ENCODE results near the gene CERS2. TPM values are rescaled to one million over a fixed set of nuclear protein-coding genes. Genes with fewer than 3 reads are reported as not detected.

CERS2 gene
- total RNA-seq, 1 donor from 2014 or later = 96.1 TPM

DNA sequence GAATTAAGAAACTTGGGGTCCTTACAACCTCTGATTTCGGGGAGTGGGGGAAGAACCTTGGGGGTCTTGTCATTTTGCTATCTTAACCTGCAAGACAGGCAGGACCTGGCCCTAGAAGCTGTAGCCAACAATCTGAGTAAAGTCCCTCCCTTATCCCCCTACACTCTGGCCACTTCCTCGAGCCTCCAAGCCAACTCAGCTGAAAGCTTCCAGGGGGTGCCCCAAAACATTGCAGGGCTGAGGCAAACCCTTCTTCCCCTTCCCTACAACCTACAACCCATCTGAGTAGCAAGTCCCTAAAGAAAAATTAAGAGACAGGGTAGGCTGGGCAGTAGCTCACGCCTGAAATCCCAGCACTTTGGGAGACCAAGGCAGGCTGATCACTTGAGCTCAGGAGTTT is 5.0 kb downstream of the CERS2 start:
- DNase-seq (ENCODE audit: low read depth) = no peak
- TF ChIP-seq, protein P1, sequence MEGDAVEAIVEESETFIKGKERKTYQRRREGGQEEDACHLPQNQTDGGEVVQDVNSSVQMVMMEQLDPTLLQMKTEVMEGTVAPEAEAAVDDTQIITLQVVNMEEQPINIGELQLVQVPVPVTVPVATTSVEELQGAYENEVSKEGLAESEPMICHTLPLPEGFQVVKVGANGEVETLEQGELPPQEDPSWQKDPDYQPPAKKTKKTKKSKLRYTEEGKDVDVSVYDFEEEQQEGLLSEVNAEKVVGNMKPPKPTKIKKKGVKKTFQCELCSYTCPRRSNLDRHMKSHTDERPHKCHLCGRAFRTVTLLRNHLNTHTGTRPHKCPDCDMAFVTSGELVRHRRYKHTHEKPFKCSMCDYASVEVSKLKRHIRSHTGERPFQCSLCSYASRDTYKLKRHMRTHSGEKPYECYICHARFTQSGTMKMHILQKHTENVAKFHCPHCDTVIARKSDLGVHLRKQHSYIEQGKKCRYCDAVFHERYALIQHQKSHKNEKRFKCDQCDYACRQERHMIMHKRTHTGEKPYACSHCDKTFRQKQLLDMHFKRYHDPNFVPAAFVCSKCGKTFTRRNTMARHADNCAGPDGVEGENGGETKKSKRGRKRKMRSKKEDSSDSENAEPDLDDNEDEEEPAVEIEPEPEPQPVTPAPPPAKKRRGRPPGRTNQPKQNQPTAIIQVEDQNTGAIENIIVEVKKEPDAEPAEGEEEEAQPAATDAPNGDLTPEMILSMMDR (conservative IDR thresholded peaks at IDR 0.05; ENCODE audit: low read depth, low read length) = no peak
- no peak overlapping the region for H3K4me3 ChIP-seq (ENCODE audit: low read depth, low read length)

DNA sequence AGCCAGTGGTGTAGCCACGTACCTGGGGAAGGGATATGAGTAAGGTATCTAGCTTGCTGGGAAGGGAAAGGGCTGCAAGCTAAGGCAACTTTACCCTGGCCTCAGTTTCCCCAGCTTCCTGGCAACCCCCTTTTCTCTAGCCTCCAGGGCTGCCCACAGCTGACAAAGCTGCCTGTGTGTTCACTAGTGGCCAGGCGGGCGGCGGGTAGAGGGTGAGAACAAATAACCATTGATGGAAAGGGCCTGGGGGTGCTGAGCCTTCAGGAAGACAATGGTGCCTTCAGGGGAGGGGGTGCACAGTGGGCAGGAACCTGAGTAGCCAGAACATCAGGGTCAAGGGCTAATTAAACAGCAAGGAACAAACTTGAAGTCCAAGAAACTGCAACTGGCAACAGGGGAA is 6.1 kb downstream of the CERS2 start:
- DNase-seq (ENCODE audit: low read depth) = no peak
- no peak overlapping the region for H3K4me3 ChIP-seq (ENCODE audit: low read depth, low read length)
- TF ChIP-seq, protein P1 (conservative IDR thresholded peaks at IDR 0.05; ENCODE audit: low read depth, low read length) = no peak

DNA sequence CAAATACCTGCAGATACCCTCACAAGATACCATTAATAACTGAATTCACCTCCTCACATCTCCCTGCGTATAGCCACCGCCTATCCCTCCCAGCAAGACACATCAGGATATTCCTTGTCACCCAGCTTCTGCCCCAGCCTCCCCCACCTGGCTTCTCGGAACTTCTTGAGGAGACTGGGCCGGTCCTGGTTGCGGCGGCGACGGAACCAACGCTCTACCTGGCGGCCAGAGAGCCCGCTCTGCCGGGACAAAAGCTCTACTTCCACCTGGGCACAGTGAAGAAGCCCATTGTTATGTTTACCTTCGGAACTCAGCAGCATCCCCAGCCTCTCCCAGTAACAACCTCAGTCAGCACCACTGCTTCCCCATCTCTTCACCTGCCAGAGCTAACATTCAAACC is 6.7 kb downstream of the CERS2 start:
- no peak overlapping the region for H3K4me3 ChIP-seq (ENCODE audit: low read depth, low read length)
- no peak for DNase-seq (ENCODE audit: low read depth)
- TF ChIP-seq, protein P1 (conservative IDR thresholded peaks at IDR 0.05; ENCODE audit: low read depth, low read length) = no peak

DNA sequence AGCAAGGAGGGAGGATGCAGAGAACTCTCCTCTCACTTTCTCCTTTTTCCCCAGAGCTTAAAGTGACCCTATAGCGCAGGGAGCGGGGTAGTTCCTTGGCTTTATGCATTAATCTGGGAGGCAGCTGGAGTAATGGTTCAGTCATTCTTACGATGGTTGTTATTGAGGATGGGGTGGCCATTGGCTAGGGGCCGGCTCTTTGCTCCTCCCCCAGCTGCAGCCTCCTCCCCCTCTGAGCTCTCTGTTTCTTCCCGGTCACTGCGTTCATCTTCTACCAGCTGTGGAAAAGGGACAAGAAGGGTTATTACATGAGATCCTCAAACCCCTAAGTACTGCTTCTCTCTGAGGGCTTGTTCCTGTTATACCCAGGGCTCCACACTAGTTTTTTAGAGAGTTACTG is 8.6 kb downstream of the CERS2 start:
- no peak overlapping the region for H3K4me3 ChIP-seq (ENCODE audit: low read depth, low read length)
- DNase-seq (ENCODE audit: low read depth) = no peak
- TF ChIP-seq, protein P1 (conservative IDR thresholded peaks at IDR 0.05; ENCODE audit: low read depth, low read length) = no peak

DNA sequence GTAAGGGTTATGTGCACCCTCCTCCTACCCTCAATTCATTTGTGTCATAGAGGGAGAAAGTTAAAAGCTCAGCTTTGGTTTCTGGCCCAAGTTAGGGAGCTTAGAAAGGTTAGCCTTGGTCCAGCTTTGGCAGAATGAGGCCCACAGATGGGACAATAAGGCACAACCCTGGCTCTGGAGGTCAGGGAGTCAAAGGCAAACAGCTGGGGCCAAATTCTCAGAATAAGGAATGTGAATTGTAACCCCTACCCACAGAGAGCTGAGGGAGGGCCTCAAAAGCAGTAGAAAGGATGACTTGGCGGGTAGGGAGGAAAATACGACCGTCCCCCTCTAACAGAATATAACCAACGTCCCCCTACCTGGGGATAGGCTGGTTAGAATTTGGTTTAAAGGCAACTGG is 9.0 kb downstream of the CERS2 start:
- TF ChIP-seq, protein P1 (conservative IDR thresholded peaks at IDR 0.05; ENCODE audit: low read depth, low read length) = no peak
- no peak for DNase-seq (ENCODE audit: low read depth)
- no peak overlapping the region for H3K4me3 ChIP-seq (ENCODE audit: low read depth, low read length)

DNA sequence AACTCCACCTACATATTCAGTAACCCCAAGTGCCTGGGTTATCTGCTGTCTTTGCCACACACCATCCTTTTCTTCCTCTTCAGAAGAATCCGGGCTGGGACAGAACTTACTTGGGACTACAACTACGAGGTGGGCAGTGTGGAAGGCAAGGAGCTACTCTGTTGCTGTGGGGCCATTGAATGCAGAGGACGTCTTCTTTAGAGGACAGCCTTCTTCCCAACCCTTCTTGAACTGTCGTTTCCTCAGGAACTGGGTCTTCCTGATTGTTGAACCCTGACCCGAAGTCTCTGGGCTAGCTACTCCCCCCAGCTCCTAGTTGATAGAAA is 10.5 kb downstream of the CERS2 start:
- DNase-seq (ENCODE audit: low read depth) = no peak
- TF ChIP-seq, protein P1 (conservative IDR thresholded peaks at IDR 0.05; ENCODE audit: low read depth, low read length) = no peak
- H3K4me3 ChIP-seq (ENCODE audit: low read depth, low read length) = no peak overlapping the region

DNA sequence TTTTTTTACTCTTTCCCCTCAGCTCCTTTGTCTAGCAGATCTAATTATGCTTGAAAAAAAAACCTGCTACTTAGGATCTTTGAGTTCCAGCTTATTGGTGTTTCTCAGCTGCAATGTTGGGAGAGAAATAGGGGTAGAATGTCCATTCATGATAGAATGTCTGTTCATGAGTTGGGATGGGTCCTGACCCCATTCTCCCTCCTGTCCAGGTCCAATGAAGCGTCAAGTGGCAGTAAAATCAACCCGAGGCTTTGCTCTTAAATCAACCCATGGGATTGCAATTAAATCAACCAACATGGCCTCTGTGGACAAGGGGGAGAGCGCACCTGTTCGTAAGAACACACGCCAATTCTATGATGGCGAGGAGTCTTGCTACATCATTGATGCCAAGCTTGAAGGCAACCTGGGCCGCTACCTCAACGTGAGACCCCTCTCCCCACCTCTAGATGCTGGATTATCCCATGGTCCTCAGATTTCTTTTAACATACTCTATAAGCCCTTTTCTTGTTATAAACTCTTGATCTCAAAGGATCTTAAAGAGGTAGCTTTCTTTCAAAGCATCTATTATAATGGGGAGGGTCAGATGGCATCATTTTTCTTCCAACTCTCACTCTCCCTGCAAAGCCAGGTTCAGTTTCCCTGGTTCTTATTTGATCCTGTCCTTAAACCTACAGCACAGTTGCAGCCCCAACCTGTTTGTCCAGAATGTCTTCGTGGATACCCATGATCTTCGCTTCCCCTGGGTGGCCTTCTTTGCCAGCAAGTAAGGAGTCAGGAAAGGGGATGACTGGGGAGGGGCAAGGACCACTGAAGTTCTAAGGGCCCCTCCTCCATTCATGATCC is 11.1 kb downstream of the CERS2 start:
- TF ChIP-seq, protein P1 (conservative IDR thresholded peaks at IDR 0.05; ENCODE audit: low read depth, low read length) = no peak
- DNase-seq (ENCODE audit: low read depth) = no peak

More for the DNA sequence above, 11.1 kb downstream of the CERS2 start:
- H3K4me3 ChIP-seq (ENCODE audit: low read depth, low read length) = no peak overlapping the region

All from epithelial cell of proximal tubule (primary cell).